AG04449 (cell line): ENCODE data around the gene CACNB2.

Source experiments
- CTCF ChIA-PET: fragments of 350-600 bp; formaldehyde crosslinking; extraction: SDS; loops from one replicate; lab custom pipeline; 2021; ENCODE audit warnings: antibody characterized with exemption; lab: Yijun Ruan, JAX
- POLR2A ChIA-PET: fragments of 400-600, 350-600 bp; formaldehyde crosslinking; extraction: SDS; loops from one replicate; lab custom pipeline; 2020; ENCODE audit warnings: antibody characterized with exemption, inconsistent platforms; lab: Yijun Ruan, JAX
- DNase-seq: peaks from one replicate; pipeline ENCODE4 v3.0.0-alpha.2; 2010; ENCODE audit warnings: low read depth, low spot score
- H3K4me3 ChIP-seq: 2 replicates; pipeline ENCODE4 v1.5.1; 2011; ENCODE audit warnings: low read depth, mild to moderate bottlenecking, control low read depth, low read length
- TF ChIP-seq, protein P1 (sequence below): IDR thresholded peaks from one replicate; pipeline ENCODE4 v1.5.1; 2011; ENCODE audit warnings: mild to moderate bottlenecking, moderate library complexity, low read length, control low read depth, inconsistent platforms; ENCODE audit not compliant: insufficient read depth; ENCODE audit errors: missing control alignments

The CACNB2 gene

DNA sequence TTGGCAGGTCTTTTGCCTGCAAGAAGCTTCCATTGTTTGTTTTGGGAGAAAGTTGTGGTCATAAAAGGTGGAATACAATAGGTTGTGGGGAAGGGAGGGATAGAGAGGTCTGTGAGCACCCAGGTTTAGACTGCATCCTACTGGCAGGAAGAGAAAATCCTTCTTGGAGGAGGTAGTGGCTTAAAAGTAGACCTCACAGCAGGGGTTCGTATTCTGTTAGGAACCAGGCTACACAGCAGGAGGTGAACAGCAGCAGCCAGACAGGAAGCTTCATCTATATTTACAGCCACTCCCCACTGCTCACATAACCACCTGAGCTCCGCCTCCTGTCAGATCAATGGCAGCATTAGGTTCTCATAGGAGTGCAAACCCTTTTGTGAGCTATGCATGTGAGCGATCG, 265.9 kb downstream of the CACNB2 start:
- POLR2A ChIA-PET: no interaction called here
- TF ChIP-seq, protein P1, sequence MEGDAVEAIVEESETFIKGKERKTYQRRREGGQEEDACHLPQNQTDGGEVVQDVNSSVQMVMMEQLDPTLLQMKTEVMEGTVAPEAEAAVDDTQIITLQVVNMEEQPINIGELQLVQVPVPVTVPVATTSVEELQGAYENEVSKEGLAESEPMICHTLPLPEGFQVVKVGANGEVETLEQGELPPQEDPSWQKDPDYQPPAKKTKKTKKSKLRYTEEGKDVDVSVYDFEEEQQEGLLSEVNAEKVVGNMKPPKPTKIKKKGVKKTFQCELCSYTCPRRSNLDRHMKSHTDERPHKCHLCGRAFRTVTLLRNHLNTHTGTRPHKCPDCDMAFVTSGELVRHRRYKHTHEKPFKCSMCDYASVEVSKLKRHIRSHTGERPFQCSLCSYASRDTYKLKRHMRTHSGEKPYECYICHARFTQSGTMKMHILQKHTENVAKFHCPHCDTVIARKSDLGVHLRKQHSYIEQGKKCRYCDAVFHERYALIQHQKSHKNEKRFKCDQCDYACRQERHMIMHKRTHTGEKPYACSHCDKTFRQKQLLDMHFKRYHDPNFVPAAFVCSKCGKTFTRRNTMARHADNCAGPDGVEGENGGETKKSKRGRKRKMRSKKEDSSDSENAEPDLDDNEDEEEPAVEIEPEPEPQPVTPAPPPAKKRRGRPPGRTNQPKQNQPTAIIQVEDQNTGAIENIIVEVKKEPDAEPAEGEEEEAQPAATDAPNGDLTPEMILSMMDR: no peak
- CTCF ChIA-PET: no interaction called here
- H3K4me3 ChIP-seq: no peak overlapping the region
- DNase-seq: no peak

DNA sequence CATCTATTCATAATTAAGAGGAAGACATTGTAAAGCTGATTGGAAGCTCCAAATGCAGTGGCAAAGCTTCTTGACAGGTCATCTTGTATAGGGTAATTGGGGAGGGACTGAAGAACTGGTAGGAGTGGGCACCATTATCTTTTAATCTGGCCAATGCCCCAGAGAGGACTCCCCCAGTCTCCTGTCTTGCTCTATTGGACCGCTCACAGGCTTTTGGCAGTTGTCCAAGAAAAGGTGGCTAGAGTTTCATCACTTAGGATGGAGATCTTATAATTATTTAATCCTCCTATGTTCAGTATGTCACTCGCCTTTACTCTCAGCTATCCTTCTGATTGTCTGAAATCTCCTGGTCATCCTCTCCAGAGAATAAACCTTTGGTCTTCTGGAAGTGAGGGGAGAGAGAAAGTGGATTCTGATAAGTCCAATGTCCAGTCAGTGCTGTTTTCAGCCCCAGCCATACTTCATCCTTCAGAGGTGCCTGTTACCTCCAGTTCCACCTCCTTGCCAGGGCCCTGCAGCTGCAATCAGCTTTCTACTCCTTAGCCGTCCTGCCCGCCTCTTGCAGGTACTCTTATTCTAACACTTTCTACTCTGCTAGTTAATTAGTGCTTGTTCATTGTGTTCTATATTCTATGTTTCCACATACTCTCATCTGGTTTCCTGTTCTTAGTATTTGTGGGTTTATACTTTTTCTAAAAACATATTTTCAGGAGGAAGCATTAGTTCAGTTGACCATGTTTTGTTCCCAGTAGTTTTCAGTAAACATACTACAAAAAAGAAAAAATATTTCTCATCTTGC, 269.6 kb downstream of the CACNB2 start:
- ChIA-PET CTCF (no interaction called here), POLR2A (no interaction called here)
- no peak for DNase-seq
- TF ChIP-seq, protein P1: no peak
- H3K4me3 ChIP-seq: no peak overlapping the region

DNA sequence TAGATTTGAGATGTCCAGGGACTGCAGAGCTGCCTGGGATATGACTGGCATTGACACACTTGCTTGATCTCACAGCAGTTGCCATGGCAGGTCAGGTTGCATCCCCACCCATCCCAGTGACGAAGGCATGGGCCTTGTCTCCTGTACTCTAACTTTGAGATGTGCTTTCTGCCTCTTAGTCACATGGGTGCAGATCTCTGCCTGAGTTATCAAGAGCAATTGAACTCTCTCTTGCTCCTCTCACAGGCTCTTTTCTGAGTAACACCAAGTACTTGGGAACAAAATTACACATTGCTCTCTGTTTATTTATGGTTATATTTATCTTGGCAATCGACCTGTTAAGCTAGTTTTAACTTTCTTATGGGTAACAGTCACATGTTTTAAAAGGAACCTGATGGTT, 273.8 kb downstream of the CACNB2 start:
- no peak for DNase-seq
- no peak overlapping the region for H3K4me3 ChIP-seq
- POLR2A ChIA-PET: no interaction called here
- CTCF ChIA-PET: no interaction called here
- TF ChIP-seq, protein P1: no peak

DNA sequence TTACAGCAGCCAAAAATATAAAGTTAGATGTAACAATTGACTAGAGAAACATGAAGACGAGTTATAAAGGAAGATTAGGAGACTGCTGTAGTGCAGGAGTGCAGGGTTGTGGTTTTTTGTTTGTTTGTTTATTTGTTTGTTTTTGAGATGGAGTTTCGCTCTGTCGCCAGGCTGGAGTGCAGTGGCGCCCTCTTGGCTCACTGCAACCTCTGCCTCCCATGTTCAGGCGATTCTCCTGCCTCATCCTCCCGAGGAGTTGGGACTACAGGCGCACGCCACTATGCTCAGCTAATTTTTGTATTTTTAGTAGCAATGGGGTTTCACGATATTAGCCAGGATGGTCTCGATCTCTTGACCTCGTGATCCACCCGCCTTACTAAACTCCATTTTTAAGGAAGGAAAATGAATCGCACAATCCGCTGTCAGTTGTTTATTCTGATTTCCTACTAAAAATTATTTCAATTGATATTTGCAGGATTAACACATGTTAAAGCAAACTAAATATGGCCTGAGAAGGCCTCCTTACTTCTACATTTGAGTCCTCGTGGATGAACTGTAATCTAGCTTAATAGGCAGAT, 277.8 kb downstream of the CACNB2 start:
- ChIA-PET POLR2A (no interaction called here), CTCF (no interaction called here)
- no peak overlapping the region for H3K4me3 ChIP-seq
- DNase-seq: no peak
- TF ChIP-seq, protein P1: no peak

DNA sequence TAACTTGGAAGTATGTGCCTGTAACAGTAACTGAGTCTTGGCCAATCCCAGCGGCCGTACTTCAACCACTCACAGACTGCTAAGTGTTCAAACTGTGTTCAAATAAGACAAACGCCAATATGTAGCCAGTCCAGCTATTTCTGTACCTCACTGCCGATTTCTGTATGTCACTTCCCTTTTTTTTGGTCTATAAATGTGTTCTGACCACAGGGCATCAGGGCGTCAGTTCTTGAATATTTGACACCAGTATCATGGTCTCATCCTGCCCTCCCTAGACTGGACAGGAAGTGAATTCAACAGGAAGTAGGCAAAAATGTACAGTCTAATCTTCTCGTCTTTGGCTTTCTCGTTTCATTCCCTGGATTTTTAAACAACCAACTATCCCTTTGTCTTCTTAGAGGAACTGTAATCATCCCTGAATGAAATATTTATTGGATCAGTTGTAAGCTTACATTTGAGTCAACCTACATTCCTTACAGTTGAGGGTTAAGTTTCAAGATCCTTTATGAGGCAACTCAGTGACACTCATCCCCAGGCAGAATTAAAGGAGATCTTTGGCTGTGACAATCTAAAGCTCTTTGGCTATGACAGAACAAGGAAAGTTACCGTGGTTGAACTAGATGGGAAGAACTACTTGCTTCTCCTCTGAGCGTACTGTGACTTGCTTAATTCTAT, 278.5 kb downstream of the CACNB2 start:
- ChIA-PET CTCF (no interaction called here), POLR2A (no interaction called here)
- H3K4me3 ChIP-seq: no peak overlapping the region
- no peak for DNase-seq
- TF ChIP-seq, protein P1: no peak

DNA sequence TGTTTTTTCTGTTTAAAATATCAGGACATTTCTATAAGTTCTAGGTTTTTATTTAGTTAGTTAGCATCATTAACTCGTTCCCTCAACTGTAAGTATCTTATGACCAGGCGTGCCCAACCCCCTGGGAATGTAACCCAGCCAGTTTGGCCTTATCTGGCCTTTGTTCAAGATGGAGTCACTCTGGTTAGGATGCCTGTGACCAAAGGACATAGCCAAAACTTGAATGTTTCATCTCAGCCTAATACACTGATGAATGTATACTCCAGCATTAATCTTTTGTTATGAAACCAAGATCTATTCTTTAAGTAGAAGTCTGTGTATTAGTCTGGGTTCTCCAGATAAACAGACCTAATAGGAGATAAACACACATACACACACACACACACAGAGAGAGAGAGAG, 279.7 kb downstream of the CACNB2 start:
- ChIA-PET CTCF (no interaction called here), POLR2A (no interaction called here)

More for the DNA sequence above, 279.7 kb downstream of the CACNB2 start:
- TF ChIP-seq, protein P1: no peak
- no peak for DNase-seq
- no peak overlapping the region for H3K4me3 ChIP-seq
